LNCAP (cell line): Measurements from ENCODE around the gene ENSA.

Experiments used
- CTCF ChIP-seq: fragments of 450-650 bp; IDR thresholded peaks from 2 replicates; pipeline ENCODE4 v1.5.1; 2017; ENCODE audit warnings: mild to moderate bottlenecking

Gene ENSA

GRCh38 chr1:150576794-150577556, 52.4 kb downstream of the ENSA start:
- TF ChIP-seq CTCF: no peak

GRCh38 chr1:150576367-150576711, 53.1 kb downstream of the ENSA start:
- TF ChIP-seq CTCF: no peak

- no peak for TF ChIP-seq CTCF
These were observed 53.7 kb downstream of the ENSA start for GRCh38 chr1:150575518-150576366.

GRCh38 chr1:150575072-150575489, 54.3 kb downstream of the ENSA start:
- TF ChIP-seq CTCF: no peak

- TF ChIP-seq CTCF: no peak
These were observed 54.9 kb downstream of the ENSA start for GRCh38 chr1:150574260-150575071.

GRCh38 chr1:150572918-150573647, 56.3 kb downstream of the ENSA start:
- no peak for TF ChIP-seq CTCF
